ENCODE data around the gene RAMP2.

RAMP2 gene

DNA sequence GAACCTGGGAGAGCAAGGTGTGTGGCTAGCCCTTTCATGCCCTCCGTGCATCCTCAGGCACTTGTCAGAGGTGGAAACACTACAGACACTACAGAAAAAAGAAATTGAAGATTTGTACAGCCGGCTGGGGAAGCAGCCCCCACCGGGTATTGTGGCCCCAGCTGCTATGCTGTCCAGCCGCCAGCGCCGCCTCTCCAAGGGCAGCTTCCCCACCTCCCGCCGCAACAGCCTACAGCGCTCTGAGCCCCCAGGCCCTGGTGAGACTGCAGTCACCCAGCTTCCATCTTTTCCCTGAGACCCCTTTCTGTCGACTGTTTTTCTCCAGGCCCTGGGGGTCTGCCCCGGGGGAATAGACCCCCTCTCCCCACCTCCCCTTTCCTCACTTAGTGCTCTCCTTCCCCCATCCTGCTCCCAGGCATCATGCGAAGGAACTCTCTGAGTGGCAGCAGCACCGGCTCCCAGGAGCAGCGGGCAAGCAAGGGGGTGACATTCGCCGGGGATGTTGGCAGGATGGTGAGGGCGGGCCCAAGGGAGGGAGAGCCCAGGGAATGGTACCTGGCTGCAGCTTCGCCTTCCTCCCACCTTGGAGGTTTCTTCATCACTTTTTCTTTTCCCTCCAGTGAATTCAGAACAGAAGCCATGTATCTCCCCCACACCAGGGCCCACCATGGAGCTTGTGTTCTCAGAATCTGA is 35.2 kb downstream of the RAMP2 start:
- H3K9me3 Mint-ChIP-seq = no peaks in the 10 kb centered on the region
- no peak overlapping the region for H3K27ac Mint-ChIP-seq
- peak overlapping the region; percentile 43 for H3K4me3 Mint-ChIP-seq
- H3K27me3 Mint-ChIP-seq (ENCODE audit: low read depth) = peaks cover 11% of the 10 kb centered on the region
- peaks cover 5% of the 10 kb centered on the region for H3K36me3 Mint-ChIP-seq (ENCODE audit: low read depth)
- peaks cover 17% of the 10 kb centered on the region for H3K4me1 Mint-ChIP-seq (ENCODE audit: low read depth)

DNA sequence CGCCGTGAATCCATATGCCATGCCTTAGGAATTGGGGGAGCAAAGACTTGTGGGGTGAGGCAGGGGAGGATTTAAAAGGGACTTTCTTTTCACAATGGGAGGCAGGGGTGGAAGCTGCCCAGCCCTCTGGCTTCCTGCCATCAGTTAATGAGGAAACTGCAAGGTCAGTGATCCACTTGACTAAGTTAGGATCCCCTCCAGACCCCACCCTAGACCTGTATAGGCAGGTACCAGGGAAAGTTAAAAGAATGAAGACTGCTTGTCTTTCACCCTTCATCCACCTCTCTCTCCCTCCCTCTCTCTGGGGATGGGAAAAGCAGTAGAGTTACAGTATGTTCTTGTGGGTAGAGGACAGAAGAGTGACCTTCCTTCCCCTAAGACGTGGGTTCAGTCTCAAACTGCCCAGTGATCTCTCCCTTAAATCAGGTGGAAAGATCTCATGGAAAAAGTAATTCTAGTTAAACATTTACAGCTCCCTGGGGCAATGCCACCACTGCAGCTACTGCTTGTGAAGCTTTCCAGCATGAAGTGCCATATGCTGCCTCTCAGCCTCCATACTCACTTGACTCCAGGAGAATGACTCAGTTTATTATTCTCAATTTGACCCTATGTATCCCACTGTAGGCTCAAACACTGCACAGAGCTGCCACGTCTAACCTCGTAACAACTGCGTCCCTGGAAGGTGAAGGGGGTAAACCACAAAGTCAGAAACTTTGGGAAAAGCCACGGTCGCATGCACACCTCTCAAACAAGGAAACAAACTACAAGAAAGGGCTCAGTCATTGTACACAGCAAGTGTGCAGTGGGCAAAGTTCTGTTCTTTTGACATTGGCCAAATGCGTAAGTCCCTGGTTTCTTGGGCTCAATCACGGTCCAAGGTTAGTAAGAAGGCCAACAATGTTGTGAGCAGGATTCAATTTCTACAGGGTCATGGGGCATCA is 36.3 kb downstream of the RAMP2 start:
- H3K27ac Mint-ChIP-seq = no peak overlapping the region
- H3K9me3 Mint-ChIP-seq = no peaks in the 10 kb centered on the region
- H3K36me3 Mint-ChIP-seq (ENCODE audit: low read depth) = peaks cover 5% of the 10 kb centered on the region
- peaks cover 17% of the 10 kb centered on the region for H3K4me1 Mint-ChIP-seq (ENCODE audit: low read depth)
- H3K4me3 Mint-ChIP-seq = peak overlapping the region; percentile 91
- peaks cover 16% of the 10 kb centered on the region for H3K27me3 Mint-ChIP-seq (ENCODE audit: low read depth)

DNA sequence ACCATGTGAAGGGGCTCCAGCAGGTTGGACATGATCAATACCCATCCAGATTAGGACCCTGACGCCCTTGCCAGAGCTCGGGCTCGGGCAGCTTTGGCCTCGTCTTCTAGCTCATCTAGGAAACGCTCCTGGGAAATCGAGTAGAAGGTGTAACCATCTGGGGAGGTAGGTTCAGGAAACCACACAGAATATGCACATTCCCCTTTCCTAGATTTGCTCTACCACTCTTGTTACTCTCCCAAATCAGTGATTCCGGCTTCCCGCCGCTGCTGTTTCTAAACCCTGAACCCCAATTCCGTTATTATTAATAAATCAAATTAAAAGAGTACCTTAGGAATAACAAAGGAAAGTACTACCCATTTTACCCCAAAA is 37.0 kb downstream of the RAMP2 start:
- Mint-ChIP-seq H3K27ac (peak overlapping the region; percentile 73), H3K36me3 (ENCODE audit: low read depth) (peaks cover 5% of the 10 kb centered on the region), H3K27me3 (ENCODE audit: low read depth) (peaks cover 16% of the 10 kb centered on the region), H3K4me1 (ENCODE audit: low read depth) (peaks cover 17% of the 10 kb centered on the region), H3K9me3 (no peaks in the 10 kb centered on the region), H3K4me3 (peak overlapping the region; percentile 91)

DNA sequence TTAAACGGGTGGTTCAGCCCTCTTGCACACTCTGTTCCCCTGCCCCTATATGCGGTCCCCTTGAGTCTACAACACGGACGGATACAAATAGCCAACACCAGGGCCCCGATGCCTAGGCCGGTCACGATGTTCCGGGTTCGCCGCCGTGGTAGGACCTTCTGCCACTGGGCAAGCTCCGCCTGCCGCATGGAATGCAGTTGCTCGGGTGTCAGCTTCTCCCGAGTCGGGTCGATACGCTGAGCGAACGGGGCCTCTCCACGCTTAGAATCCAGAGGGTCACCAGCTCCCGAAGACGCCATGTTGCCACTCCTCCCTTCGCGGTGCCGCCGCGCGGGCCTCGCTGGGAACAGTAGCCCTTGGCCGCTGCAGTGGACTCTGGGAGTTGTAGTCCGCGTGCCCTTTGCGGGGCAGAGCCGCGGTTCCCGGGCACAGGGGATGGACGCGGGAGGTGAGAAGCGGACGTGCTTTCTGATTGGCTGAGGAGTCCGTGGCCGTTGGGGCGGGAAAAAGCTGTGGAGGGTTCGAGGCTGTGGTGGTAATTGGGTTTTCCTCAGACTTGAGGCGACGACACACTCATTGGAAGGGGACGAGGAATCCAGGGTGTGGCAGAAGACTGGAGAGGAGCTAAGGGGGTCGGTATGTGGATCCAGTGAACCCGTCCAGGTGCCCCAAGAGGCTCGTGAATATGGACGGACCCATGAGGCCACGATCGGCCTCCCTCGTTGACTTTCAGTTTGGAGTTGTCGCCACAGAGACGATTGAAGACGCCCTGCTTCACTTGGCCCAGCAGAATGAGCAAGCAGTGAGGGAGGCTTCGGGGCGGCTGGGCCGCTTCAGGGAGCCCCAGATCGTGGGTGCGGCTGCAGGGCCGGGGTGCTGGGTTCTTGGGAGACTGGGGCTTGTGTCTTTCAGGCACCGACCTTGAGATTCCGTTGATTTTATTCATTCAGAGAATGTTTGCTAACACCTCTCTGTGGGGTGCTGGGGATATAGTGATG is 37.7 kb downstream of the RAMP2 start, which contains the start of the genes CNTD1 and COA3:
Gene CNTD1 (plus strand): TSS at position 479 of the 998 bp plus-strand sequence. CDS start 207 bp downstream, at position 686.
Gene COA3 (minus strand): TSS at position 322 of the 998 bp plus-strand sequence. CDS start 23 bp downstream, at position 299.
- Mint-ChIP-seq H3K27me3 (ENCODE audit: low read depth) (peaks cover 16% of the 10 kb centered on the region), H3K9me3 (no peaks in the 10 kb centered on the region), H3K27ac (peak within 1 kb of the TSS; percentile 73), H3K36me3 (ENCODE audit: low read depth) (peaks cover 5% of the 10 kb centered on the region), H3K4me3 (peak within 1 kb of the TSS; percentile 91), H3K4me1 (ENCODE audit: low read depth) (peaks cover 17% of the 10 kb centered on the region)

DNA sequence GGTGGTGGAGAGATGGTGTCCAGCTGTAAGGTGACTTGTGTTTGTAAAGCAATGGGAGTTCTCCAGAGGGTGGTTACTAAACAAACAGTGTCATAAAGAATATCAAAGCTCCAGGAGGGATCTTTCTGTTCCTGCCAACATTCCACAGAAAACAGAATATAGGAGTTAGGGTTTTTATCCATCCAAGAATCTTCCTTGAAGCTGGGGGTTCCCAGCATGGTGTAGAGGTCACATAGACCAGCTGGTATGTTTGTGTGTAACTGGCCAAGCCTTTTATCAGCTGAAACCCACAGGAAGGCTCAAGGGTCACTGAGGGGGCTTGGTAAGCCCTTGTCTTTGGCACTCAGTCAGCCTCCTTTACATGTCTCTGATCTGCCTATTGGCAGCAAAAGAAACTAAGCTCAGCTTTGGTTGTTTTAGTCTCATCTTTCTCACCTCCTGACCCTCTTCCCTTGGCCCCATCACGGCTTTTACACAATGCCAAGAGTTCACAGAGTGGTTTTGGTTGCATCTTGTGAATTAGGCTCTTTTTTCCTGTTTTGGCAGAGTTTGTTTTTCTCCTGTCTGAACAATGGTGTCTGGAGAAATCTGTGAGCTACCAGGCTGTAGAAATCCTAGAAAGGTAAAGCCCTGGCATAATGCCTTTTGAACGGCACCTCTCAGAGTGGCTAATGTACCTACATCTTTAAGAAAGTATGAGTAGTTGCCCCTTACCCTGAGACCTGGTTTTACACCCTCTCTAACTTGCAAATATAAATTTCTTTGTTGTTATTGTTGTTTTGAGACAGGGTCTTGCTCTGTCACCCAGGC is 42.3 kb downstream of the RAMP2 start:
- peaks cover 4% of the 10 kb centered on the region for H3K36me3 Mint-ChIP-seq (ENCODE audit: low read depth)
- no peak overlapping the region for H3K4me3 Mint-ChIP-seq
- H3K4me1 Mint-ChIP-seq (ENCODE audit: low read depth) = peaks cover 4% of the 10 kb centered on the region
- H3K27me3 Mint-ChIP-seq (ENCODE audit: low read depth) = peaks cover 16% of the 10 kb centered on the region
- H3K9me3 Mint-ChIP-seq = no peaks in the 10 kb centered on the region
- no peak overlapping the region for H3K27ac Mint-ChIP-seq

DNA sequence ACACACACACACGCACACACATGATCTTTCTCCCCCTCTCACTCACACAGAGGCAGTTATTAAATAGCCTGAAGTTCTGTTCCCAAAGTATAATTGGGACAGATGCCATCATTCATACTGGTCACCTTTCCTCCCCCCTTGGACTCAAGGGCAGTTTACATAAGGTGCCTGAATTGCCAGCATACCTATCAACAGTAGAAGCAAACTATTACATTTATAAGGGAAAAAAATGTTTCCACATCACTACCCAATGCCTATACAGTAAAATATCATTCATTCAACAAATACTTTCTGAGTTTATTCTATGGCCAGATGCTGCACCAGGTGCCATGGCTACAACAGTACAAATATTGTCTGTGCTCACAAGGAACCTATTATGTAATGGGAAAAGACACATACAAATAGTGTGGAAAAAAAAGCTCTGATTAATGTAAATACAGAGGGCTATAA is 43.9 kb downstream of the RAMP2 start:
- Mint-ChIP-seq H3K9me3 (no peaks in the 10 kb centered on the region), H3K4me3 (no peak overlapping the region), H3K27ac (no peak overlapping the region), H3K27me3 (ENCODE audit: low read depth) (peaks cover 13% of the 10 kb centered on the region), H3K4me1 (ENCODE audit: low read depth) (no peaks in the 10 kb centered on the region), H3K36me3 (ENCODE audit: low read depth) (peaks cover 11% of the 10 kb centered on the region)

DNA sequence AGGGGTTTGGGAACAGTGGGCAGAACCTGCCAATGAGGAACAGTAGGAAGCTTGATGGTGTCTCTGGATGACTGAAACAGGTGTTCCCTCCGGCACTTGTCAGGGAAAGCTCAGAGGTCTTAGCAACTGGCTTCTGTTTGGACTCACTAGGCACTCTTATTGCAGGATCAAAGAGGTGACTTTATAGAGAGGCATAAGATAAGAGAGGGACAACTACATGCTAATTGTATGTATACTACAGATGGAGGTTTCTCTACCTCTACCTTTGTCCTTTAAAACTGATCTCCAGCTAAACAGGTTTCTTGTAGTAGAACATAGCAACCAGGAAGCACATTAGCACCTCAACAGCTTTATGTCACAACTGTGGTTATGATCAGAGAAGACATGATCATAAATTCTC is 45.2 kb downstream of the RAMP2 start:
- Mint-ChIP-seq H3K27me3 (ENCODE audit: low read depth) (peaks cover 6% of the 10 kb centered on the region), H3K36me3 (ENCODE audit: low read depth) (peaks cover 20% of the 10 kb centered on the region), H3K4me1 (ENCODE audit: low read depth) (peaks cover 2% of the 10 kb centered on the region), H3K4me3 (no peak overlapping the region), H3K9me3 (no peaks in the 10 kb centered on the region), H3K27ac (no peak overlapping the region)

DNA sequence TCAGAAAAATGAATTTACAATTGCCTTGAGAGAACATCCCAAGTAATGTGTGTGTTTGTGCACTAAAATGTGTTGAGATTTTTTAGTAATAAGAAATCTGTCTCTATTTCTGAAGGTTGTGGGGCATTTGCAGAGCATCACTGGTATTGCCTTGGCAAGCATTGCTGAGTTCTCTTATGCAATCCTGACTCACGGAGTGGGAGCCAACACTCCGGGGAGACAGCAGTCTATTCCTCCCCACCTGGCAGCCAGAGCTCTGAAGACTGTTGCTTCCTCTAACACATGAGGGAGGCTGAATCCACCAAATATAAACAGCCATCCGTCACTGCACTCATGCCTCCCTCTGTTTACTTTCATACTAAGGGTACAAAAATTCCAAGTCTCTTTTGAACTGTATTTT is 48.2 kb downstream of the RAMP2 start:
- Mint-ChIP-seq H3K27me3 (ENCODE audit: low read depth) (no peaks in the 10 kb centered on the region), H3K27ac (no peak overlapping the region), H3K36me3 (ENCODE audit: low read depth) (peaks cover 34% of the 10 kb centered on the region), H3K4me1 (ENCODE audit: low read depth) (peaks cover 2% of the 10 kb centered on the region), H3K4me3 (no peak overlapping the region), H3K9me3 (no peaks in the 10 kb centered on the region)

Measured in T-helper 1 cell treated with Interleukin-12 subunit alpha and Interleukin-12 subunit beta and Interleukin-4 antibody, amounts not matched to agents 30 μg/mL and 1 μg/mL, for 36 hours (primary cell).